ENCODE results near the gene SCN3B.

- TF ChIP-seq CTCF (IDR thresholded peaks at IDR 0.05; ENCODE audit: low read length), result no peak
- TF ChIP-seq EZH2 (IDR thresholded peaks at IDR 0.05; ENCODE audit: borderline replicate concordance, low read length), result no peak
Measured at GRCh38 chr11:123641495-123641840, 13.0 kb downstream of the SCN3B start.

Data from OCI-LY1 (cell line).